Fibroblast of the aortic adventitia (primary cell): ENCODE measurements around the gene UGT2B17. TPM values are rescaled to one million over a fixed set of nuclear protein-coding genes. Genes with fewer than 3 reads are reported as not detected.
"Not testable (repeated sequence)": the region's sequence is repeated elsewhere in the genome, so short reads cannot be mapped to it uniquely, and the experiment has no call there.

ENCODE experiments used
- DNase-seq: peaks from one replicate; pipeline ENCODE4 v3.0.0-alpha.2; 2010; ENCODE audit warnings: low read depth
- H3K4me3 ChIP-seq: 2 replicates; pipeline ENCODE4 v1.5.1; 2011; ENCODE audit warnings: low read depth, mild to moderate bottlenecking, control low read depth, low read length, moderate library complexity
- total RNA-seq: library from RNA; depleted of rRNA; stranded (reverse); fragments of >200 nt; gene quantifications from 2 replicates; pipeline ENCODE4 v1.2.3, GENCODE V29; 2012; ENCODE audit warnings: low replicate concordance
- TF ChIP-seq, protein P1 (sequence below): IDR thresholded peaks from 2 replicates; pipeline ENCODE4 v1.5.1; 2011; ENCODE audit warnings: mild to moderate bottlenecking, low read length, control low read depth, inconsistent platforms; ENCODE audit not compliant: insufficient read depth

UGT2B17 gene
- total RNA-seq, 1 donor: not detected

DNA sequence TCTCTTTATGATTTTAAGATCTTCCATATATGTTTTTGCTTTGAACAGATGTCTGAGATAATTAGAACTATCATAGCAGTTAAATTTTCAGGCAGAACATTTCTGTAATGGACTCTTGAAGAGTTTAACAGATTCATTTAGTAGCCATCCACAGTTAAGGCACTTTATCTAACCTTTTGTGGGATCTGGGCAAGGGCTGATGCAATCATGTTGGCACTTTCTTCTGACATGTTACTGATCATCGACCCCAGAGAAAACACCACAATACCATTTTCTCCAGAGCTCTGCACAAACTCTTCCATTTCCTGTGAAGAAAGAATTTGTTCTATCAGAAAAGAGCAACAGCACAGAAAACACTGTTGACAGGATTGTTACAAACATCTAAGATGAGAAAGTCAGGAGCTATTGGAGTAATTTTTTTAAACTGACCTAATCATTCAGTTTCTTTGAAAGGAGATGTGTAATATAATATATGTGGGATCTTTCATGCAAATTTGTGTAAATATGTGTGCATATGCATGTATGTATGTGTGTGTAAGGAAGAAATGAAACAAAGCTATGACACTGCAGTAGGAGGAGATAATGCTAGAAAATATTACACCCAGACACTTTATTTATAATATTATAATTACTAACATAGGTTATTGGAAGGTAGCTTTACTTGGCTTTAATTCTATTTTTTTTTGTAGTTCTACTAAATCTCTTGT is 15.6 kb downstream of the UGT2B17 start:
- H3K4me3 ChIP-seq, DNase-seq: not testable (repeated sequence)

DNA sequence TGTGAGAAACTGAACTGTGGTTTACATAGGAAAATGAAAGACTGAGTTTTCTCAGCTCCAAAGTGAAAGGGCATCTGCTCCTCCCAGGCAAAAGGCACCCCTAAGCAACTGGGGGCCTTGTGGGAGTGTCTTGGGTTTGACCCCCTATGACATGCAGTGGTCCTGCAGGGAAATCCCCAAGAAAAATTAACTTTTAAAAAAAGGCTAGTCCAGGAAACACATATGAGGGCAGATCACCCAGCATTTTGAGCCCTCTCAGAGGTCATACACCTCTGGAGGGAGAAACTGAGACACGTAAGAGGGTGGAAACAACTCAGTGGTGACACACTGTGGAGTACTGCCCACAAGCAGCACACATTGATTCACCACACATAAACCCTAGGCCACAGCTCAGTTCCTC is 22.3 kb downstream of the UGT2B17 start:
- DNase-seq, H3K4me3 ChIP-seq: not testable (repeated sequence)

DNA sequence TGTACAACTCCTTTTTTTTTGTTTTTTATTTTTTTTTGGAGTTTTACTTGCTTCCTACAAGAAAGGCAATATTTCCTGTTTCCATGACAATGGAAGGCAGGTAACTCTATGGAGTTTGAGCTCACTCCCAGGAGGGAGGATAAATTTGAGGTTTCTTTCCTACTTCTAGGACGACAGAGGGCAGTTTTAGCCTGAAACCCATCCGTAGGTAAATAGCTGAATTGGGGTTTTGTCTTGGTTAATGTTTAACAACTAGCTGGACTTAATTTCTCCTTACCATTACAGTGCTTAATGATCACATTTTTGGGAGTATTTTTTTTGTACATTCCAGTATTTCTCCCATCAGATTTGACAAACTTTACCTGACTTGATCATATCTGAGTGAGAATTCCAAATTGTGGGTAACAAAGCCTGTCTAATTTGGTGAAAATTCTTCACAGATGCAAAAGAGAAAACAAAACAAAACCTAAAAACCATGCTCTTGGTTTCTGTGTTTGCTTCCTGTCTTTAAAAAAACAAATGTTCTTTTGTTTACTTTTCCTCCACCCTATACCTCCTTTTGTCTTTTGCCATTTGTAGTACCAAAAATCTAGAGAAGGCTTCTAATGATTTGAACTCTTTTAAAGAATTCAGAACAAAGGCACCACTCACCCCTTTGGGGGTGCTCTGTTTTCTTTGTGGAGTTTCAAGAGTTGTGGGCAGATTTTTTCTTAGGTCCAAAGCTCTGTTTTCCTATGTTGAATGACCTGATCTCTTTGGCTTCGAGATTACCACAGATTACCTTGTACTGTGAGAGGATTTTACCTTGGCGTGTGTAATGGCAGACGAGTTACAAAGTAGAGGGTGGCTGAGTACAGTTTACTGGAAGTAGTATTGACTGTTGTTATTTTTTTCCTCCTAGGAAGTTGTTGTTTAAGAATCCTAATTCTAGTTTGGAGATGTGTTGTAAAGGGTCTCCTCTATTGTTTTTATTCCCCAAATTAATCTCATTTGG is 23.0 kb downstream of the UGT2B17 start:
- H3K4me3 ChIP-seq, DNase-seq: not testable (repeated sequence)

DNA sequence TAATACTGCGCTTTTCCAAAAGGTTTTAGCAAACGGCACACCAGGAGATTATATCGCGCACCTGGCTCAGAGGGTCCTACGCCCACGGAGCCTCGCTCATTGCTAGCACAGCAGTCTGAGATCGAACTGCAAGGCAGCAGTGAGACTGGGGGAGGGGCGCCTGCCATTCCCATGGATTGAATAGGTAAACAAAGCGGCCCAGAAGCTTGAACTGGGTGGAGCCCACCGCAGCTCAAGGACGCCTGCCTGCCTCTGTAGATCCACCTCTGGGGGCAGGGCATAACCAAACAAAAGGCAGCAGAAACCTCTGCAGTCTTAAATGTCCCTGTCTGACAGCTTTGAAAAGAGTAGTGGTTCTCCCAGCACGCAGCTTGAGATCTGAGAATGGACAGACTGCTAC is 33.4 kb downstream of the UGT2B17 start:
- not testable (repeated sequence) for DNase-seq, H3K4me3 ChIP-seq

DNA sequence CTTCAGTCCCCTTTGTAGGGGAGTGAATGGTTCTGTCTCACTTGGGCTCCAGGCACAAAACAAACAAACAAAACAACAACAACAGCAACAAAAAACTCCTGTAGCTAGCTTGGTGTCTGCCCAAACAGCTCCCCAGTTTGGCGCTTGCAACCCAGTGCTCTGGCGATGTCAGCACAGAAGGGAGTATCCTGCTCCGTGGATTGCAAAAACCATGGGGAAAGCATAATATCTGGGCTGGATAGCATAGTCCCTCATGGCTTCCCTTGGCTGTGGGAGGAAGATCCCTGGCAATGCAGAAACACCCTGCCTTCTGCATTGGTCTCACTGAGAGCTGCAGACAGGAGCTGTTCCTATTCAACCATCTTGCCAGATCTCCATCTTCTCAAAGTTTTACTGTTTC is 39.7 kb downstream of the UGT2B17 start:
- no peak for DNase-seq
- no peak overlapping the region for H3K4me3 ChIP-seq
- TF ChIP-seq, protein P1, sequence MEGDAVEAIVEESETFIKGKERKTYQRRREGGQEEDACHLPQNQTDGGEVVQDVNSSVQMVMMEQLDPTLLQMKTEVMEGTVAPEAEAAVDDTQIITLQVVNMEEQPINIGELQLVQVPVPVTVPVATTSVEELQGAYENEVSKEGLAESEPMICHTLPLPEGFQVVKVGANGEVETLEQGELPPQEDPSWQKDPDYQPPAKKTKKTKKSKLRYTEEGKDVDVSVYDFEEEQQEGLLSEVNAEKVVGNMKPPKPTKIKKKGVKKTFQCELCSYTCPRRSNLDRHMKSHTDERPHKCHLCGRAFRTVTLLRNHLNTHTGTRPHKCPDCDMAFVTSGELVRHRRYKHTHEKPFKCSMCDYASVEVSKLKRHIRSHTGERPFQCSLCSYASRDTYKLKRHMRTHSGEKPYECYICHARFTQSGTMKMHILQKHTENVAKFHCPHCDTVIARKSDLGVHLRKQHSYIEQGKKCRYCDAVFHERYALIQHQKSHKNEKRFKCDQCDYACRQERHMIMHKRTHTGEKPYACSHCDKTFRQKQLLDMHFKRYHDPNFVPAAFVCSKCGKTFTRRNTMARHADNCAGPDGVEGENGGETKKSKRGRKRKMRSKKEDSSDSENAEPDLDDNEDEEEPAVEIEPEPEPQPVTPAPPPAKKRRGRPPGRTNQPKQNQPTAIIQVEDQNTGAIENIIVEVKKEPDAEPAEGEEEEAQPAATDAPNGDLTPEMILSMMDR: no peak

DNA sequence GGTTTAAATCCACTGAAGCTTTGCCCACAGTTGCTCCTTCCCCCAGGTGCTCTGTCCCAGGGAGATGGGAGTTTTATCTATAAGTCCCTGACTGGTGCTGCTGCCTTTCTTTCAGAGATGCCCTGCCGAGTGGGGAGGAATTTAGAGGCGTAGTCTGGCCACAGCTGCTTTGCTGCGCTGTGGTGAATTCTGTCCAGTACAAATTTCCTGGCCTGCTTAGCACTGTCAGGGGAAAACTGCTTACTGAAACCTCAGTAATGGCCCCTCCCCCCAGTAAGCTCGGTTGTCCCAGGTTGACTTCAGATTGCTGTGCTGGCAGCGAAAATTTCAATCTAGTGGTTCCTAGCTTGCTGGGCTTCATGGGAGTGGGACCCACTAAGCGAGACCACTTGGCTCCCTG is 40.1 kb downstream of the UGT2B17 start:
- no peak for DNase-seq
- H3K4me3 ChIP-seq: no peak overlapping the region
- TF ChIP-seq, protein P1: no peak

DNA sequence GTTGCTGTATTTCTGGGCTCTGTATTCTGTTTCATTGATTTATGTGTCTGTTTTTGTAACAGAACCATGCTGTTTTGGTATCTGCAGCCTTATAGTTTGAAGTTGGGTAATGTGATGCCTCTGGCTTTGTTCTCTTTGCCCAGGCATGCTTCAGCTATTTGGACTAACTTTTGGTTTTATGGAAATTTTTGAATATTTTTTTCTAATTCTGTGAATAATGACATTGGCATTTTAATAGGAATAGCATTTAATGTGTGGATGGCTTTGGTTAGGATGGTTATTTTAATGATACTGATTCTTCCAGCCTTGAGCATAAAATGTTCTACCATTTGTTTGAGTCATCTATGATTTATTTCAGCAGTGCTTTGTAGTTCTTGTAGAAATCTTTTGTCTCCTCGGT is 53.9 kb downstream of the UGT2B17 start:
- DNase-seq, H3K4me3 ChIP-seq: not testable (repeated sequence)

DNA sequence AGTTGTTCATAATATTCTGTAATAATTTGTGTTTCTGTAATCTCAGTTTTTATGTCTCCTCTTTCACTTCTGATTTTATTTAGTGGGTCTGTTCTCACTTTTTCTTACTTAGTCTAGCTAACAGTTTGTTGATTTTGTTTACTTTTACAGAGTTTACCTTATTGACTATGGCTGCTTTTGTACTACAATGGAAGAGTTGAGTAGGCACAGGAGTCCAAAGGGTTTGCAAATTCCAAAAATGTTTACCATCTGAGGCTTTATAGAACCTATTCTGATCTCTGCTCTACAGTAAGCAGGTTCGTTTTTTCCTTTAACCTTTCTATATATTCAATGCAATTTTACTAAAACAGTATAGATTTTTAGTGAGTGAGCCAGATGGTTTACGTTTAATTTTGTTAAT is 55.1 kb downstream of the UGT2B17 start:
- DNase-seq: no peak
- H3K4me3 ChIP-seq: no peak overlapping the region
- TF ChIP-seq, protein P1: no peak

DNA sequence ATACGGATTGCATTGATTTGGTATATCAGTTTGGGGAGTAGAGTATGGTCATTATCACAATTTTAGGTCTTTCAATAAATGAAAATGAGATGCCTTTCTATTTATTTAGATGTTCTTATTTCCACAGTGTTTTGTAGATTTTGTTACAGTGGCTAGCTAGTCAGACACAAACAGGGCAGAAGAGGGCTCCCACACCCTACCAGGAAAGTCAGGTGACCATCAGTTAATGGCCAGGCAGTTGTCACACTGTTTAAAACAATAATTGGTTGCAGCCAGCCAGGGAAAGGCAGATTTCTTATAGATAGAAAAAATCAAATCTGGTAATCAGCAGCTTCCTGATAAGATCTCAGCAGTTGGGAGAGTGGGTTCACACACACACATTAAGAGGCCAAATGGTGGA is 57.2 kb downstream of the UGT2B17 start:
- no peak overlapping the region for H3K4me3 ChIP-seq
- TF ChIP-seq, protein P1: no peak
- DNase-seq: no peak

DNA sequence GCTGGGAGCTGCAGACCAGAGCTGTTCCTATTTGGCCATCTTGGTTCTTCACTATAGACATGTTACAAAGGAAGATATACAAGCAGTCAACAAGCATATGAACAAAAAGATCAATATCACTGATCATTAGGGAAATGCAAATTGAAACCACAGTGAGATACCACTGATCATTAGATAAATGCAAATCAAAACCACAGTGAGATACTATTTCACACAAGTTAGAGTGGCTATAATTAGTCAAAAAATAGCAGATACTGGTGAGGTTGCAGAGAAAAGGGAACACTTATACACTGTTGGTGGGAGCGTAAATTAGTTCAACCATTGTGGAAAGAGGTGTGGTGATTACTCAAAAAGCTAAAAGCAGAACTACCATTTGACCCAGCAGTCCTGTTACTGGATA is 70.7 kb downstream of the UGT2B17 start:
- DNase-seq, H3K4me3 ChIP-seq: not testable (repeated sequence)

DNA sequence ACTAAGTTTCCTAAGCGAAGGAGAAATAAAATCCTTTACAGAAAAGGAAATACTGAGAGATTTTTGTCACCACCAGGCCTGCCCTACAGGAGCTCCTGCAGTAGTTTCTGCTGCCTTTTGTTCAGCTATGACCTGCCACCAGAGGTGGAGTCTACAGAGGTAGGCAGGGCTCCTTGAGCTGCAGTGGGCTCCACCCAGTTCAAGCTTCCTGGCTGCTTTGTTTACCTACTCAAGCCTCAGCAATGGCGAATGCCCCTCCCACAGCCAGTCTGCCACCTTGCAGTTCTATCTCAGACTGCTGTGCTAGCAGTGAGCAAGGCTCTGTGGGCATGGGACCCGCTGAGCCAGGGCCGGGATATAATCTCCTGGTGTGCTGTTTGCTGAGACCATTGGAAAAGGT is 71.3 kb downstream of the UGT2B17 start:
- H3K4me3 ChIP-seq, DNase-seq: not testable (repeated sequence)

DNA sequence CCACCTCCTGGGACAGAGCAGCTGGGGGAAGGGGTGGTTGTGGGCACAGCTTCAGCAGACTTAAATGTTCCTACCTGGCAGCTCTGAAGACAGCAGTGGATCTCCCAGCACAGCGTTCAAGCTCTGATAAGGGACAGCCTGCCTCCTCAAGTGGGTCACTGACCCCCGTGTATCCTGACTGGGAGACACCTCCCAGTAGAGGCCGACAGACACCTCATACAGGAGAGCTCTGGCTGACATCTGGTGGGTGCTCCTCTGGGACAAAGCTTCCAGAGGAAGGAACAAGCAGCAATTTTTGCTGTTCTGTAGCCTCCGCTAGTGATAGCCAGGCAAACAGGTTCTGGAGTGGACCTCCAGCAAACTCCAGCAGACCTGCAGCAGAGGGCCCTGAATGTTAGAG is 72.7 kb downstream of the UGT2B17 start:
- DNase-seq, H3K4me3 ChIP-seq: not testable (repeated sequence)
